HEK293T (cell line): ENCODE data around the gene KRT35.

Experiments used
- ELF4 ChIP-seq: fragments of 450-650 bp; IDR thresholded peaks from 2 replicates; pipeline ENCODE4 v1.6.1; 2017; ENCODE audit warnings: antibody characterized with exemption
- NFRKB ChIP-seq: fragments of 450-650 bp; IDR thresholded peaks from 2 replicates; pipeline ENCODE4 v1.6.1; 2016; ENCODE audit warnings: mild to moderate bottlenecking, moderate library complexity
- PKNOX1 ChIP-seq: fragments of 450-650 bp; IDR thresholded peaks from 2 replicates; pipeline ENCODE4 v1.6.1; 2016
- SP1 ChIP-seq: fragments of 450-650 bp; IDR thresholded peaks from 2 replicates; pipeline ENCODE4 v1.6.1; 2017
- SUZ12 ChIP-seq: fragments of 450-650 bp; IDR thresholded peaks from 2 replicates; pipeline ENCODE4 v1.6.1; 2016; ENCODE audit warnings: mild to moderate bottlenecking
- TARDBP ChIP-seq: fragments of 450-650 bp; IDR thresholded peaks from 2 replicates; pipeline ENCODE4 v1.6.1; 2016

GRCh38 chr17:41483531-41483930 lies 2.6 kb upstream of the KRT35 start:
- no peak for TF ChIP-seq PKNOX1
- no peak for TF ChIP-seq SP1
- TF ChIP-seq SUZ12 = no peak
- no peak for TF ChIP-seq NFRKB
- TF ChIP-seq TARDBP = no peak
- TF ChIP-seq ELF4 = no peak
